GM23248 (cell line): Measurements from ENCODE around the gene ACAP1. TPM values are rescaled to one million over a fixed set of nuclear protein-coding genes. Genes with fewer than 3 reads are reported as not detected.

Source experiments
- DNase-seq: peaks from one replicate; pipeline ENCODE4 v3.0.0-alpha.2; 2015
- H2AFZ ChIP-seq: fragments of 200-600 bp; sonication (generic); 2 replicates; pipeline ENCODE4 v1.6.1; 2016; ENCODE audit warnings: antibody characterized with exemption
- H3F3A ChIP-seq: fragments of 200-600 bp; sonication (generic); 2 replicates; pipeline ENCODE4 v1.6.1; 2016; ENCODE audit warnings: mild to moderate bottlenecking, antibody characterized with exemption, mixed run types; ENCODE audit not compliant: insufficient read depth
- H3K27ac ChIP-seq: fragments of 200-600 bp; sonication (generic); 2 replicates; pipeline ENCODE4 v1.5.1; 2016; ENCODE audit warnings: mild to moderate bottlenecking
- H3K27me3 ChIP-seq: fragments of 200-600 bp; sonication (generic); replicated peaks from 2 replicates; pipeline ENCODE4 v1.6.1; 2016; ENCODE audit warnings: mild to moderate bottlenecking; ENCODE audit not compliant: insufficient read depth
- H3K36me3 ChIP-seq: fragments of 200-600 bp; sonication (generic); 2 replicates; pipeline ENCODE4 v1.6.1; 2016; ENCODE audit warnings: low read depth, mild to moderate bottlenecking
- H3K4me1 ChIP-seq: fragments of 200-600 bp; sonication (generic); 2 replicates; pipeline ENCODE4 v1.6.1; 2016; ENCODE audit warnings: mild to moderate bottlenecking; ENCODE audit not compliant: insufficient read depth
- H3K4me2 ChIP-seq: fragments of 200-600 bp; sonication (generic); one replicate; pipeline ENCODE4 v1.6.1; 2016; ENCODE audit warnings: mild to moderate bottlenecking; ENCODE audit not compliant: unreplicated experiment
- H3K4me3 ChIP-seq: fragments of 200-600 bp; sonication (generic); 2 replicates; pipeline ENCODE4 v1.5.1; 2016; ENCODE audit warnings: mild to moderate bottlenecking
- H3K79me2 ChIP-seq: fragments of 200-600 bp; sonication (generic); 2 replicates; pipeline ENCODE4 v1.6.1; 2016; ENCODE audit warnings: mild to moderate bottlenecking; ENCODE audit not compliant: insufficient read depth
- H3K9ac ChIP-seq: fragments of 200-600 bp; sonication (generic); 2 replicates; pipeline ENCODE4 v1.6.1; 2016; ENCODE audit warnings: mild to moderate bottlenecking
- H3K9me2 ChIP-seq: fragments of 200-600 bp; sonication (generic); 2 replicates; pipeline ENCODE4 v1.6.1; 2016; ENCODE audit warnings: mixed run types, mild to moderate bottlenecking, moderate library complexity; ENCODE audit not compliant: insufficient read depth
- H3K9me3 ChIP-seq: fragments of 200-600 bp; sonication (generic); one replicate; pipeline ENCODE4 v1.6.1; 2017; ENCODE audit warnings: low read depth
- H4K20me1 ChIP-seq: fragments of 200-600 bp; sonication (generic); 2 replicates; pipeline ENCODE4 v1.6.0; 2016; ENCODE audit not compliant: insufficient read depth
- EZH2 ChIP-seq: fragments of 200-600 bp; sonication (generic); IDR thresholded peaks from 2 replicates; pipeline ENCODE4 v1.6.1; 2018; ENCODE audit warnings: antibody characterized with exemption, mild to moderate bottlenecking; ENCODE audit not compliant: insufficient read depth, poor library complexity, severe bottlenecking
- EZH2phosphoT487 ChIP-seq: fragments of 200-600 bp; sonication (generic); IDR thresholded peaks from 2 replicates; pipeline ENCODE4 v1.6.1; 2018; ENCODE audit warnings: antibody characterized with exemption, moderate library complexity, mild to moderate bottlenecking, low read depth; ENCODE audit not compliant: insufficient read depth
- WGBS, 2 experiments: methylation state at CpG; one replicate each; pipeline ENCODE4 v1.1.6; 2015 to 2017; ENCODE audit warnings: low lambda C conversion rate in 2 of 2, low coverage in 1 of 2; ENCODE audit errors: missing lambda C conversion rate in 2 of 2; 5-methylcytosine and 5-hydroxymethylcytosine counted together
- in situ Hi-C: fragments of 300-500 bp; cut with MboI; formaldehyde crosslinking; loops from 2 replicates; pipeline ENCODE4 v1.15.0; 2020
- polyA plus RNA-seq: library from polyadenylated mRNA; unstranded; fragments of >200 nt; fragmentation: Nextera tagmentation; extraction: Ambion mirVana; gene quantifications from 2 replicates; pipeline ENCODE4 v1.2.1, GENCODE V29; 2016
- total RNA-seq: library from RNA; depleted of rRNA; stranded (reverse); fragments of >200 nt; shearing (Covaris generic); gene quantifications from 2 replicates; pipeline ENCODE4 v1.2.3, GENCODE V29; 2014

The ACAP1 gene
- total and polyA plus RNA-seq, 2 experiments from 2014 or later, result 4.4 to 15.7 TPM

GRCh38 chr17:7369825-7370224 is 33.5 kb downstream of the ACAP1 start:
- in situ Hi-C loops, result no loop called here
- Histone ChIP-seq H3F3A (no peaks in the 10 kb centered on the region), H3K79me2 (no peaks in the 10 kb centered on the region), H3K9ac (no peak overlapping the region), H3K36me3 (no peaks in the 10 kb centered on the region), H2AFZ (no peak overlapping the region), H3K9me2 (no peaks in the 10 kb centered on the region), H4K20me1 (no peaks in the 10 kb centered on the region), H3K4me3 (no peak overlapping the region), H3K27me3 (no peaks in the 10 kb centered on the region), H3K9me3 (no peaks in the 10 kb centered on the region), H3K4me2 (no peak overlapping the region), H3K4me1 (no peaks in the 10 kb centered on the region), H3K27ac (no peak overlapping the region)
- no peak for DNase-seq
- WGBS, 2 experiments, result 81 to 88% methylated on average over 5 of the region's 5 CpGs
- TF ChIP-seq EZH2phosphoT487 (no peak), EZH2 (no peak)

DNA sequence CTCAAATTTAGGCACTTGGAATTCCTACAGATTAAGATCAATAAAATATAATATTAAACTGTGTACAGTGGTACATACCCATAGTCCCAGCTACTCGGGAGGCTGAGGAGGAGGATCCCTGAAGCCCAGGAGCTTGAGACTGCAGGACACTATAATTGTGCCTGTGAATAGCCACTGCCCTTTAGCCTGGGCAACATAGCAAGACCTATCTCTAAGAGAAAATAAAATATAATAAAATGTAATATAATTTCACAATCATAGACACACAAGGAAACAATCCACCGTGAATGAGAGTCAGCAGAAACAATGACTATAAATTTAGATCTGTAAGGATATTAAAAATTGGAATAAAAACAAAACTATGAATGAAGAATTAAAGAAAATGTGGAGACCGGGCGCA is 34.5 kb downstream of the ACAP1 start:
- Histone ChIP-seq H4K20me1 (no peaks in the 10 kb centered on the region), H3F3A (no peaks in the 10 kb centered on the region), H3K79me2 (no peaks in the 10 kb centered on the region), H3K4me3 (no peak overlapping the region), H3K9ac (no peak overlapping the region), H3K4me1 (no peaks in the 10 kb centered on the region), H3K27ac (no peak overlapping the region), H3K9me2 (no peaks in the 10 kb centered on the region), H3K9me3 (no peaks in the 10 kb centered on the region), H3K4me2 (no peak overlapping the region), H3K36me3 (no peaks in the 10 kb centered on the region), H3K27me3 (no peaks in the 10 kb centered on the region), H2AFZ (no peak overlapping the region)
- DNase-seq, result no peak
- in situ Hi-C loops, result no loop called here
- TF ChIP-seq EZH2phosphoT487, result no peak
- no peak for TF ChIP-seq EZH2
- WGBS, 2 experiments, result 76 to 85% methylated on average over 4 of the region's 4 CpGs

DNA sequence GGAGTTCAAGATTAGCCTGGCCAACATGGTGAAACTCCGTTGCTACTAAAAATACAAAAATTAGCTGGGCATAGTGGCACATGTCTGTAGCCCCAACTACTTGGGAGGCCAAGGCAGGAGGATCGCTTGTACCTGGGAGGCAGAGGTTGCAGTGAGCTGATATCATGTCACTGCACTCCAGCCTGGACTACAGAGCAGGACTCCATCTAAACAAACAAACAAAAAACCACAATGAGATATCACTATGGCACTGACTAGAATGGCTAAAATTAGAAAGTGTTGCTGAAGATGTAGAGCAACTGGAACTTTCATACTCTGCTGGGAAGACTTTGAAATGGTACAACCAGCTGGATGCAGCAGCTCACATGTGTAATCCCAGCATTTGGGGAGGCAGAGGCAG is 38.0 kb downstream of the ACAP1 start:
- no peaks in the 10 kb centered on the region for H3K9me3 ChIP-seq
- no peak overlapping the region for H3K4me3 ChIP-seq
- no peak overlapping the region for H3K9ac ChIP-seq
- no peak overlapping the region for H2AFZ ChIP-seq
- TF ChIP-seq EZH2 (no peak), EZH2phosphoT487 (no peak)
- 71 to 88% methylated on average over 2 of the region's 2 CpGs for WGBS, 2 experiments
- no peaks in the 10 kb centered on the region for H3K27me3 ChIP-seq
- DNase-seq, result no peak
- in situ Hi-C loops, result no loop called here
- H3K79me2 ChIP-seq, result no peaks in the 10 kb centered on the region
- no peaks in the 10 kb centered on the region for H3K36me3 ChIP-seq
- H3K9me2 ChIP-seq, result no peaks in the 10 kb centered on the region
- H4K20me1 ChIP-seq, result no peaks in the 10 kb centered on the region
- no peaks in the 10 kb centered on the region for H3K4me1 ChIP-seq
- H3K27ac ChIP-seq, result no peak overlapping the region
- no peak overlapping the region for H3K4me2 ChIP-seq
- no peaks in the 10 kb centered on the region for H3F3A ChIP-seq

DNA sequence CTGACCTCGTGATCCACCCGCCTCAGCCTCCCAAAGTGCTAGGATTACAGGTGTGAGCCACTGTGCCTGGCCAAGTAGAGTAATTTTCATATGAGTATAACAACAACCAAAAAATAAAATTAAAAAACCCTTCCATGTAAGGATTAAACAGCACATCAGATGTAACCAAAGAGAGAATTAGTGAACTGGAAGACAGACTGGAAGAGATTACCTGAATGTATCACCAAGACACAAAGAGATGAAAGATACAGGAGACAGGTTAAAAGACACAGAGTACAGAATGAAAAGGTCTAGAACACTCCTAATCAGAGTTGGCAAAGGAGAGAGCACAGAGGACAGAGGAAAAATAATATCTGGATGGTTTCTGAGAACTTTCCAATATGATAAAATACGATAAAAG is 42.8 kb downstream of the ACAP1 start:
- peaks cover 6% of the 10 kb centered on the region for H3K4me1 ChIP-seq
- no peak for DNase-seq
- no peaks in the 10 kb centered on the region for H3K79me2 ChIP-seq
- H3K4me2 ChIP-seq, result no peak overlapping the region
- no peak overlapping the region for H3K27ac ChIP-seq
- no peak overlapping the region for H2AFZ ChIP-seq
- H3K9me2 ChIP-seq, result no peaks in the 10 kb centered on the region
- H3K27me3 ChIP-seq, result no peaks in the 10 kb centered on the region
- in situ Hi-C loops, result no loop called here
- no peak overlapping the region for H3K4me3 ChIP-seq
- TF ChIP-seq EZH2 (no peak), EZH2phosphoT487 (no peak)
- no peaks in the 10 kb centered on the region for H4K20me1 ChIP-seq
- no peaks in the 10 kb centered on the region for H3F3A ChIP-seq
- no peak overlapping the region for H3K9ac ChIP-seq
- no peaks in the 10 kb centered on the region for H3K36me3 ChIP-seq
- H3K9me3 ChIP-seq, result no peaks in the 10 kb centered on the region
- WGBS, 2 experiments, result 88% methylated on average over 3 of the region's 3 CpGs

DNA sequence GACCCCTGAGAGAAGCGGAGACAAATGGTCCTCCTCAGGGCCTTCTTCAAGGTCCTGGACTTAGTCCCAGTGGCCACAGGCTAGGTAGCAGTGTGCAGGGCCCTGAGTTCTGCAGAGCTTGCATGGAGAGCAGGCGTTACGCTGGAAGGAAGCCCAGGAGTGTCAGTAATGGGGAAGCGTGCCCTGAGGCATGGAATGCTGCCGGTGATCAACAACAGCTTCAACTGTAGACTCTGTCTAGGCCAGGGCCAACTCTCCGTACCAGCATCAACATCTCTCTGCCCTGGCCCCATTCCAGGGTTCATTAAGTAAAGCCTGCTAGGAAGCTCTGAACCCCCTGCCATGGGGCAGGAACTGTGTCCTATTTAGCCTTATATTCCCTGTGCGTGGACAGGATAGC is 44.0 kb downstream of the ACAP1 start:
- Histone ChIP-seq H2AFZ (peak overlapping the region; percentile 72), H4K20me1 (no peaks in the 10 kb centered on the region), H3K4me2 (peak overlapping the region; percentile 85), H3K4me3 (peak overlapping the region; percentile 63), H3K27ac (no peak overlapping the region), H3K9ac (peak overlapping the region; percentile 41), H3F3A (no peaks in the 10 kb centered on the region), H3K36me3 (no peaks in the 10 kb centered on the region), H3K79me2 (no peaks in the 10 kb centered on the region), H3K27me3 (no peaks in the 10 kb centered on the region), H3K4me1 (peaks cover 6% of the 10 kb centered on the region), H3K9me2 (no peaks in the 10 kb centered on the region), H3K9me3 (no peaks in the 10 kb centered on the region)
- DNase-seq, result peak; percentile 81
- 15 to 18% methylated on average over 7 of the region's 7 CpGs for WGBS, 2 experiments
- in situ Hi-C loops, result no loop called here
- TF ChIP-seq EZH2, result no peak
- TF ChIP-seq EZH2phosphoT487, result no peak
